ENCODE measurements around the gene LRMDA.

The LRMDA gene

GRCh38 chr10:75774783-75775490 is 343.5 kb downstream of the LRMDA start:
- POLR2A ChIA-PET, result no interaction called here
- Histone ChIP-seq H3K27ac (ENCODE audit: extremely low read depth, low read depth, low read length) (no peak overlapping the region), H3K9me3 (ENCODE audit: control insufficient read depth, insufficient read depth, low read depth, low read length) (no peaks in the 10 kb centered on the region), H3K4me1 (ENCODE audit: control insufficient read depth, insufficient read depth, low read length) (peaks cover 6% of the 10 kb centered on the region), H3K36me3 (ENCODE audit: control insufficient read depth in 2 of 2, insufficient read depth in 1 of 2, low read length in 2 of 2) (no peaks in the 10 kb centered on the region), H3K4me3 (ENCODE audit: low read depth, low read length) (no peak overlapping the region)
- TF ChIP-seq ZNF513 (tag by site-specific recombination; IDR thresholded peaks at IDR 0.05), result no peak
- peak; percentile 83 for TF ChIP-seq ZNF121 (tag by site-specific recombination; IDR thresholded peaks at IDR 0.05)
- TF ChIP-seq ZBTB49 (tag by site-specific recombination; IDR thresholded peaks at IDR 0.05; ENCODE audit: low read depth), result no peak
- TF ChIP-seq GFI1B (tag by site-specific recombination; IDR thresholded peaks at IDR 0.05), result no peak
- no peak for TF ChIP-seq ZNF416 (tag by site-specific recombination; IDR thresholded peaks at IDR 0.05)
- no peak for TF ChIP-seq ZFP69B (tag by site-specific recombination; IDR thresholded peaks at IDR 0.05)
- CTCF ChIA-PET, result interaction anchor here (0.6 to 0.8 kb wide), 2 partner anchors 182 to 380 kb away, joined by 3 read pairs; no protein-coding TSS in a partner anchor

GRCh38 chr10:75776738-75777504 is 345.5 kb downstream of the LRMDA start:
- H3K4me3 ChIP-seq (ENCODE audit: low read depth, low read length), result no peak overlapping the region
- TF ChIP-seq ZNF10 (tag by site-specific recombination; IDR thresholded peaks at IDR 0.05), result no peak
- no peak for TF ChIP-seq ZBTB17 (tag by site-specific recombination; IDR thresholded peaks at IDR 0.05)
- no peak for TF ChIP-seq ZNF449 (tag by site-specific recombination; IDR thresholded peaks at IDR 0.05)
- no peak for TF ChIP-seq ZNF350 (tag by site-specific recombination; IDR thresholded peaks at IDR 0.05)
- TF ChIP-seq ZNF202 (tag by site-specific recombination; IDR thresholded peaks at IDR 0.05; ENCODE audit: borderline replicate concordance), result no peak
- TF ChIP-seq ZNF175 (tag by site-specific recombination; IDR thresholded peaks at IDR 0.05), result no peak
- TF ChIP-seq ZNF18 (tag by site-specific recombination; IDR thresholded peaks at IDR 0.05), result no peak
- no peak for TF ChIP-seq KLF8 (tag by site-specific recombination; IDR thresholded peaks at IDR 0.05)
- TF ChIP-seq ZFHX2 (tag by site-specific recombination; conservative IDR thresholded peaks at IDR 0.05), result no peak
- TF ChIP-seq ZNF2 (tag by site-specific recombination; IDR thresholded peaks at IDR 0.05), result no peak
- no peak for TF ChIP-seq ZBTB49 (tag by site-specific recombination; IDR thresholded peaks at IDR 0.05; ENCODE audit: low read depth)
- TF ChIP-seq ZNF366 (tag by site-specific recombination; conservative IDR thresholded peaks at IDR 0.05), result no peak
- H3K27ac ChIP-seq (ENCODE audit: extremely low read depth, low read depth, low read length), result no peak overlapping the region
- peaks cover 6% of the 10 kb centered on the region for H3K4me1 ChIP-seq (ENCODE audit: control insufficient read depth, insufficient read depth, low read length)
- CTCF ChIA-PET, result interaction anchor here (0.6 to 0.9 kb wide), 2 partner anchors 11 to 260 kb away, joined by 3 to 4 read pairs; no protein-coding TSS in a partner anchor
- no peaks in the 10 kb centered on the region for H3K9me3 ChIP-seq (ENCODE audit: control insufficient read depth, insufficient read depth, low read depth, low read length)
- POLR2A ChIA-PET, result no interaction called here
- no peaks in the 10 kb centered on the region for H3K36me3 ChIP-seq (ENCODE audit: control insufficient read depth in 2 of 2, insufficient read depth in 1 of 2, low read length in 2 of 2)
